Gastrocnemius medialis (tissue), 4 donors: ENCODE results near the gene TRIM63. TPM values are rescaled to one million over a fixed set of nuclear protein-coding genes. Genes with fewer than 3 reads are reported as not detected.

ENCODE experiments used
- ATAC-seq, 2 donors: fragments of 150-250 bp; one replicate each; pipeline ENCODE4 v1.9.1; 2016
- DNase-seq, 2 donors: peaks; one replicate each; pipeline ENCODE4 v3.0.0-alpha.2; 2019
- H3K27ac ChIP-seq, 4 donors: fragments of 200-600 bp; sonication (generic); 1 replicate in 1 of 4; 2 replicates in 3 of 4; pipeline ENCODE4 v1.5.1; 2016 to 2018; ENCODE audit warnings: mild to moderate bottlenecking in 2 of 4, moderate library complexity in 1 of 4
- H3K27me3 ChIP-seq, 3 donors: fragments of 200-600 bp; sonication (generic) in 2 of 3; 1 replicate in 1 of 3; 2 replicates in 2 of 3; pipeline versions ENCODE4 v1.5.1 to v1.6.0; 2016 to 2019; ENCODE audit warnings: mild to moderate bottlenecking in 1 of 3, moderate library complexity in 1 of 3
- H3K36me3 ChIP-seq, 2 donors: fragments of 200-600 bp; sonication (generic) in 1 of 2; one replicate each; pipeline ENCODE4 v1.5.1; 2017 to 2018
- H3K4me1 ChIP-seq, 2 donors: fragments of 200-600 bp; sonication (generic) in 1 of 2; one replicate each; pipeline ENCODE4 v1.5.1; 2016 to 2017; ENCODE audit warnings: mild to moderate bottlenecking in 2 of 2
- H3K4me3 ChIP-seq, 4 donors: fragments of 200-600 bp; sonication (generic) in 3 of 4; 1 replicate in 1 of 4; 2 replicates in 3 of 4; pipeline ENCODE4 v1.5.1; 2016 to 2019; ENCODE audit warnings: mild to moderate bottlenecking in 2 of 4
- H3K9me3 ChIP-seq, 3 donors: fragments of 200-600 bp; sonication (generic) in 2 of 3; 1 replicate in 1 of 3; 2 replicates in 2 of 3; pipeline ENCODE4 v1.5.1; 2016 to 2019
- CTCF ChIP-seq, 5 experiments: fragments of 450-650 bp in 3 of 5; fragments of 200-600 bp in 2 of 5; sonication (generic) in 2 of 5; IDR thresholded peaks in 4 of 5; conservative IDR thresholded peaks in 1 of 5; 1 replicate in 4 of 5; 2 replicates in 1 of 5; pipeline ENCODE4 v1.5.1; 2016 to 2019; ENCODE audit warnings: antibody characterized with exemption in 5 of 5, mild to moderate bottlenecking in 3 of 5, moderate library complexity in 3 of 5
- POLR2A ChIP-seq, 2 donors: fragments of 450-650 bp; IDR thresholded peaks; one replicate each; pipeline ENCODE4 v1.6.1; 2017; ENCODE audit warnings: antibody characterized with exemption in 2 of 2, mild to moderate bottlenecking in 2 of 2, moderate library complexity in 2 of 2
- in situ Hi-C, 4 donors: fragments of 200-750 bp; cut with MboI; loops; one replicate each; pipeline versions ENCODE4 v1.15.0 to v1.8.0; 2017; ENCODE audit warnings: low sequenced_read_pairs in 4 of 4
- intact Hi-C: fragments of 100-400 bp; cut with DNase I; formaldehyde crosslinking; loops from one replicate; pipeline ENCODE4 v1.15.1; 2023; ENCODE audit warnings: low total_unique reads
- total RNA-seq, 4 donors: library from RNA; depleted of rRNA; stranded (reverse); fragments of >200 nt; gene quantifications; one replicate each; pipeline versions ENCODE4 v1.1.0 to v1.2.3, GENCODE V29; 2016

TRIM63 gene
- total RNA-seq, 4 donors from 2014 or later, result 1,040 to 4,298 (median 2,203) TPM

- H3K4me3 ChIP-seq, result peak overlapping the region in 3 of 4 donors; percentile 37 to 85 (median 65)
- DNase-seq, result peak; percentile 53 to 83
- H3K27me3 ChIP-seq, result no peaks in the 10 kb centered on the region
- in situ Hi-C loops, result no loop called here
- intact Hi-C loops, result no loop called here
- TF ChIP-seq CTCF (IDR thresholded peaks at IDR 0.05 in 4 of 5, conservative IDR thresholded peaks at IDR 0.05 in 1 of 5), result no peak
- peak; percentile 8 to 22 for TF ChIP-seq POLR2A (IDR thresholded peaks at IDR 0.05)
- H3K36me3 ChIP-seq, result peaks cover 11 to 99% of the 10 kb centered on the region in 2 donors
- H3K9me3 ChIP-seq, result no peaks in the 10 kb centered on the region
- no peaks in the 10 kb centered on the region for H3K4me1 ChIP-seq
- peak; percentile 1 to 34 for ATAC-seq
- H3K27ac ChIP-seq, result peak overlapping the region; percentile 88 to 96 (median 94)
Observed at GRCh38 chr1:26060832-26061574, 6.4 kb downstream of the TRIM63 start.

GRCh38 chr1:26059906-26060305 is 7.5 kb downstream of the TRIM63 start:
- peak overlapping the region; percentile 88 to 96 (median 94) for H3K27ac ChIP-seq
- TF ChIP-seq CTCF (IDR thresholded peaks at IDR 0.05 in 4 of 5, conservative IDR thresholded peaks at IDR 0.05 in 1 of 5), result no peak
- TF ChIP-seq POLR2A (IDR thresholded peaks at IDR 0.05), result no peak
- DNase-seq (peak in 1 of 2 donors; percentile 46), ATAC-seq (no peak)
- peaks cover under 1 to 99% of the 10 kb centered on the region in 2 donors for H3K36me3 ChIP-seq
- peak overlapping the region in 1 of 4 donors; percentile 15 for H3K4me3 ChIP-seq
- no peaks in the 10 kb centered on the region for H3K27me3 ChIP-seq
- no peaks in the 10 kb centered on the region for H3K9me3 ChIP-seq
- in situ Hi-C loops (no loop called here), intact Hi-C loops (no loop called here)
- H3K4me1 ChIP-seq, result no peaks in the 10 kb centered on the region

GRCh38 chr1:26058052-26058595 is 9.3 kb downstream of the TRIM63 start:
- Histone ChIP-seq H3K36me3 (peaks cover 0 to 99% of the 10 kb centered on the region in 2 donors), H3K27ac (peak overlapping the region; percentile 88 to 96 (median 94)), H3K4me1 (no peaks in the 10 kb centered on the region)

GRCh38 chr1:26057189-26057588 is 10.2 kb downstream of the TRIM63 start:
- Histone ChIP-seq H3K4me1 (no peaks in the 10 kb centered on the region), H3K27me3 (no peaks in the 10 kb centered on the region), H3K36me3 (peaks cover 0 to 98% of the 10 kb centered on the region in 2 donors), H3K4me3 (no peak overlapping the region), H3K27ac (peak overlapping the region; percentile 88 to 96 (median 94)), H3K9me3 (no peaks in the 10 kb centered on the region)
- ATAC-seq, result no peak
- no peak for DNase-seq
- in situ Hi-C loops (no loop called here), intact Hi-C loops (no loop called here)
- TF ChIP-seq CTCF (IDR thresholded peaks at IDR 0.05 in 4 of 5, conservative IDR thresholded peaks at IDR 0.05 in 1 of 5) (no peak), POLR2A (IDR thresholded peaks at IDR 0.05) (peak in 1 of 2 donors; percentile 10)

More at GRCh38 chr1:26058052-26058595, 9.3 kb downstream of the TRIM63 start:
- ATAC-seq (no peak), DNase-seq (no peak)
- intact Hi-C loops, result no loop called here
- TF ChIP-seq CTCF (IDR thresholded peaks at IDR 0.05 in 4 of 5, conservative IDR thresholded peaks at IDR 0.05 in 1 of 5), result no peak
- TF ChIP-seq POLR2A (IDR thresholded peaks at IDR 0.05), result no peak
- in situ Hi-C loops, result no loop called here
- Histone ChIP-seq H3K9me3 (no peaks in the 10 kb centered on the region), H3K27me3 (no peaks in the 10 kb centered on the region), H3K4me3 (no peak overlapping the region)
